Raji (cell line): ENCODE measurements around the gene PWP1.
A peak's percentile ranks its signal among the peaks of the same experiment; 100 is the strongest.

Experiments used
- POLR2A ChIP-seq: IDR thresholded peaks from 2 replicates; pipeline ENCODE4 v1.6.1; 2011; ENCODE audit warnings: low read depth, low read length, control low read depth; ENCODE audit not compliant: insufficient read depth

Gene PWP1

GRCh38 chr12:107702106-107702505 lies 16.5 kb downstream of the PWP1 start:
- no peak for TF ChIP-seq POLR2A

- TF ChIP-seq POLR2A: no peak
These were observed 18.4 kb downstream of the PWP1 start for GRCh38 chr12:107704041-107704440.

GRCh38 chr12:107715780-107716179 lies 30.2 kb downstream of the PWP1 start:
- TF ChIP-seq POLR2A: no peak

GRCh38 chr12:107718606-107719005 lies 33.0 kb downstream of the PWP1 start:
- TF ChIP-seq POLR2A: no peak

GRCh38 chr12:107730618-107731341 lies 45.2 kb downstream of the PWP1 start:
- TF ChIP-seq POLR2A: no peak

- TF ChIP-seq POLR2A: no peak
These were observed 45.8 kb downstream of the PWP1 start for GRCh38 chr12:107731366-107731765.

DNA sequence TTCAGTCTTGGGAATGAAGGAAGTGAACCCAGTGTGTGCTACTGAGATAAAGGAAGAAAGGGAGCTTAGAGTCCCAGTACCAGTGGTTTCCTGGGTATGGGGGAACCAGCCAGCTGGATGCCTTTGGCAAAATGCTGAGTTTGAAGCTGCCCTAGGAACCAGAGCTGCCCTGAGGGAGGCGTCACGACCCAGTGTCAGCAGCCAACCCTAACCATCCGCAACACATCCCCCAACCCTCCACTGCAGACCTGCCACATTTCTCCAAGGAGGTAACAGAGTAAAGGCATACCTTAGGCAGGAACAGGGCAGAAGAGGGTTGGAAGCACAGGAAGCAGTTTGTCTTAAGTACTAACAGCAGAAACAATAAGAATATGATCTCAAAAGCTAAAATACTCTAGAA lies 46.8 kb downstream of the PWP1 start:
- no peak for TF ChIP-seq POLR2A

DNA sequence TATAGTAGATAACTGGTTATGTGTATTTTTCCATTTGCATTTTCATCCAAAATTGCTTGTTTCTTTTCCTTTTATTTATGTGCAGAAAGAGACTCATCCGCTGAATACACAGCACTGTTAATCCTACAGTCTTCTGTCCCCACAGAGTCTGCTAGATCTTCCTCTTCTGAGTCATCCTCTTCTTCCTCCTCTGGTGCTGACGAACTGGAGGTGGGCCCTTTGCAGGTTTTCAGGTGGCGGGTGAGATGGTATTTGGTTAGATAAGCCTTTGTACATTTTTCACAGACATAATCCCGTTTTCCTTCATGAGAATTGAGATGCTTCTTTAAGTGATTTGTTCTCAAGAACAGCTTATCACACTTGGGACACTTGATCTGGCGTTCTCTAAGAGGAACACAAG lies 48.5 kb downstream of the PWP1 start:
- TF ChIP-seq POLR2A: no peak

DNA sequence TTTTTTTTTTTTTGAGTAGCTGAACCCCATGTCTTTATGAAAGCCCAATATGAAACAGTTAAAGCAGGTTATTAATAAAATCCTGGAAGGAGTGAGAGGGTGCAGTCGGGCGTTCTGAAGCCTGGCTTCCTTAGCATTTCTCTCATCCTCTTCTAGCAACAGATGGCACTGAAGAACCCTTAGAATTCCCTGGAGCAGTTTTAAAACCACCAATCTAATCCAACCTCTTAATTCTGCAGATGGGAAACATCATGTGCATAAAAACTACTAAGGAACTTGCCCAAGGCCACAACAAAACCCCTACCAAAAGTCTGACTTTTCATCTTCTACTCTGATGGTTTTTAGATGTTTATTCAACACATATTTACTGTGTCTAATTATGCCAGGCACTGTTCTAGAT lies 50.2 kb downstream of the PWP1 start:
- no peak for TF ChIP-seq POLR2A

GRCh38 chr12:107736914-107737313 lies 51.3 kb downstream of the PWP1 start:
- TF ChIP-seq POLR2A: no peak

- no peak for TF ChIP-seq POLR2A
These were observed 62.9 kb downstream of the PWP1 start for GRCh38 chr12:107748472-107748871.

DNA sequence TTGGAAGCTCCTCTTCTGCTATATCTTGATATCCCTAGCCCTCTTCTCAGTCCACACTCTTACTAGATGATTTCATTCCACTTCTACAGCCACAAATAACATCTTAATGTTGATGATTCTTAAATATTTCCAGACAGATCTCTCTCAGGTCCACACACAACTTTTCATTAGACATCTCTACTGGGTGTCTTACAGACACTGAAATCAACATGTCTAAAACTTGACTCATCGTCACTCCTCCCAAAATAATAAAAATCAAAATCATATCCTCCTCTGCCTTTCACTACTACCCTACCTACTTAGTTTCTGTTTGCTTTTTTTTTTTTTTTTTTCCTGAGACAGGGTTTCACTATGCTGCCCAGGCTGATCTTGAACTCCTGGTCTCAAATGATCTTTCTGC lies 63.5 kb downstream of the PWP1 start:
- no peak for TF ChIP-seq POLR2A

- no peak for TF ChIP-seq POLR2A
These were observed 73.8 kb downstream of the PWP1 start for GRCh38 chr12:107759410-107759809.

- TF ChIP-seq POLR2A: no peak; the same call in 1 of the 2 replicates
These were observed 74.7 kb downstream of the PWP1 start for GRCh38 chr12:107760207-107760808.

DNA sequence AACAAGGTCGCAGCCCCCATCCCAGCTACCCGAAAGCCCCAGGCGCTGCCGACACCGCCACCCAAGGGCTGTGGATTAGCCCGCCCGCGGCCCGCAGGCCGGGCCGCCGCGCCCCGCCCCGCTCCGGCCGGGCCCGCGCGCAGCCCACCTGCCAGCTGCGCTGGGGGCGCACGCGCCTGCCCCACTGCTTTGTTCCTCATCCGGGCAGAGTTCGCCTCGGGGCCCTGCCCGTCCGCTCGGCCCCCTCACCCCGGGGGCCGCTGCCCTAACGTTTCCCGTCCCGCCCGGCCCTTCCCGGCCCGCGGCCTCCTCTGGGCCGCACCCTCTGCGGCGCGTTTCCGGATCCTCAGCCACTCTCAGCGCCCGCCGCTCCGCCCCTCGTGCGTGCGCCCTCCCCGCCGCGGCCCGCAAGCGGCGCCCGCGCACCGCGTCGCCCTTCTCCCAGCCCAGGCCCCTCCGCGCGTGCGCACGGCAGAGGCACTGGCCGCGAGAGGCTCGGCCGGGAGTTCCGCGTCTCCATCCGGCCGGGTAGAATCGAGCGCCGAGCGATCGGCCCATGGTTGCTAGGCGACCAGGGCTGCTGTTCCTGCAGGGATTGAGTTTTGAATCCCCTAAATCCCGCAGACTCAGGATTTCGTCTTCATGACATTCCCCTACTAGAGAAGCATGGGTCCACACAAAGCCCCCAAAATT lies 75.4 kb downstream of the PWP1 start, which contains the start of gene PRDM4:
TSS of gene PRDM4 (minus strand) at position 329 of the 693 bp plus-strand sequence. CDS start 622 bp downstream, outside the sequence.
- TF ChIP-seq POLR2A: peak; percentile 80

DNA sequence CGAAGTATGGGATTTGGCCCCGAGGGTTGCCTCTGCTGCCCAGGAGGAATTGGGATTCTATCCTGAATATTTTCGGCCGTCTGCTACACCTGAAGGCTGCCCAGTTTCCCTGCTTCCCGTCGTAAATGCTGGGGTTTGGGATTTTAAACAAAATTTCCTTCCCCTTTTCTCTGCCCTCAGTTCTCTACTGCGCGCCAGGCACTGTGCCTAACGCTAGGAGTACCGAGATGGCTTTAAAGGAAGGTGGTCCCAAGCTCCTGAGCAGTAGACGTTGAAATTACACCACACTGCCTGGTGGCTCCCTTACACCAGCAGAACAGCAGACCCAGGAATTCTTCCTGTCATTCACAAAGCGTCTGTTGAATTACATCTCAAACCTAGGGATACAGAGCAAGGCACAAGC lies 75.9 kb downstream of the PWP1 start:
- no peak for TF ChIP-seq POLR2A
